ENCODE data around the gene PDLIM3. TPM values are rescaled to one million over a fixed set of nuclear protein-coding genes. Genes with fewer than 3 reads are reported as not detected.
A peak's percentile ranks its signal among the peaks of the same experiment; 100 is the strongest.

Gene PDLIM3
- total and polyA plus RNA-seq, 2 of the 13 experiments (the other 11 are each of a cell fraction or from before 2014, with no cell fraction given), result 5.9 to 14.0 TPM

DNA sequence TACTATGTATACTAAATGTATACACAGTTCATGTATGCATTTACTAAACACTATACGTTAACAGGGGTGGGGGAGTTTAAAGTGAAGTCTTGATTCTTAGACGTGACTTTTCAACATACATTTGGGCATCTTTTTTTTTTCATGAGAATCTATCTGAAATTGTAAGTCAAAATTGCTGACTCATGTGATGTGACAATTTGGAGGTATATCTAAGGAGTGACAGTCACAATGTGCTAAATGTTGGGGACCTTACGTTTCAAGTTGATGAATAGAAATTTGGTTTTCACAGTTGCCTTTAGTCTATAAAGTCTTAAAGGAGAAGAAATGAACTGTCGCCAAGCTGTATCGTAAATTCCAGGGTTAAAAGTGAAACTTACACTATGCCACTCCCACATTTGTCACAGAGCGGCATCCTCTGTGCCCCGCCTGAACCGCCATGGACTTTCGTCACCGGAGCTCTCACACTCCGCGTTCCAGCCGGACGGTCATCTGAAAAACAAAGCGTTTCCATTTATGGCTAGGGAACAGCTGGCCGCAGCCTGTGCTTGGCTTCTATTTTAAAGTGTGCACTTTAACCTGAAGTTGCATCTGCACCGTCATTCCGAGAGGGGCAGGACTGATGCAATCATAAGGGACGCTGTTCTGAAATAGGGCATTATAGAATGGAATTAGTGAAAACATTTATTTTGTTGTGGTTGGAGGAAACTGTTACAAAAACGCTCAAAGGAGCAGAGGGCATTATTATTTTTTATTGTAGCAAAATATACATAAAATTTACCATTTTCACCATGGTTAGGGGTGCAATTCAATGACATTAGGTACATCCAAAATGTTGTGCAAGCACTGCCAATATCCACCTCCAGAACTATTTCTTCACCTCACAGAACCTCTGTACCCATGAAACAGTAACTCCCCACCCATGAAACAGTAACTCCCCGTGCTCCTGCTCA is 30.9 kb downstream of the PDLIM3 start (continued):
- TF ChIP-seq, protein P1, sequence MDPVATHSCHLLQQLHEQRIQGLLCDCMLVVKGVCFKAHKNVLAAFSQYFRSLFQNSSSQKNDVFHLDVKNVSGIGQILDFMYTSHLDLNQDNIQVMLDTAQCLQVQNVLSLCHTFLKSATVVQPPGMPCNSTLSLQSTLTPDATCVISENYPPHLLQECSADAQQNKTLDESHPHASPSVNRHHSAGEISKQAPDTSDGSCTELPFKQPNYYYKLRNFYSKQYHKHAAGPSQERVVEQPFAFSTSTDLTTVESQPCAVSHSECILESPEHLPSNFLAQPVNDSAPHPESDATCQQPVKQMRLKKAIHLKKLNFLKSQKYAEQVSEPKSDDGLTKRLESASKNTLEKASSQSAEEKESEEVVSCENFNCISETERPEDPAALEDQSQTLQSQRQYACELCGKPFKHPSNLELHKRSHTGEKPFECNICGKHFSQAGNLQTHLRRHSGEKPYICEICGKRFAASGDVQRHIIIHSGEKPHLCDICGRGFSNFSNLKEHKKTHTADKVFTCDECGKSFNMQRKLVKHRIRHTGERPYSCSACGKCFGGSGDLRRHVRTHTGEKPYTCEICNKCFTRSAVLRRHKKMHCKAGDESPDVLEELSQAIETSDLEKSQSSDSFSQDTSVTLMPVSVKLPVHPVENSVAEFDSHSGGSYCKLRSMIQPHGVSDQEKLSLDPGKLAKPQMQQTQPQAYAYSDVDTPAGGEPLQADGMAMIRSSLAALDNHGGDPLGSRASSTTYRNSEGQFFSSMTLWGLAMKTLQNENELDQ (CRISPR knock-in tag; IDR thresholded peaks at IDR 0.05; ENCODE audit: borderline replicate concordance), result no peak
- TF ChIP-seq SRSF4 (IDR thresholded peaks at IDR 0.05; ENCODE audit: low read depth, low read length, poor library complexity, severe bottlenecking) (no peak), MEIS1 (CRISPR knock-in tag; IDR thresholded peaks at IDR 0.05; ENCODE audit: borderline replicate concordance) (no peak), NONO (IDR thresholded peaks at IDR 0.05) (no peak), NONO (CRISPR knock-in tag; conservative IDR thresholded peaks at IDR 0.05) (peak; percentile 50; the same call in 1 of the 2 replicates), ZNF558 (CRISPR knock-in tag; IDR thresholded peaks at IDR 0.05; ENCODE audit: borderline replicate concordance) (no peak), FOXA3 (CRISPR knock-in tag; IDR thresholded peaks at IDR 0.05) (peak; percentile 54), HNRNPL (IDR thresholded peaks at IDR 0.05; ENCODE audit: low read depth, low read length) (no peak), HOXA7 (CRISPR knock-in tag; IDR thresholded peaks at IDR 0.05) (no peak), ZNF354B (CRISPR knock-in tag; IDR thresholded peaks at IDR 0.05) (no peak), MAF1 (CRISPR knock-in tag; IDR thresholded peaks at IDR 0.05; ENCODE audit: borderline replicate concordance) (no peak), KDM5A (IDR thresholded peaks at IDR 0.05; ENCODE audit: borderline replicate concordance, low read length) (no peak), POLR2AphosphoS5 (IDR thresholded peaks at IDR 0.05; ENCODE audit: low read depth, low read length) (no peak), ELF4 (CRISPR knock-in tag; IDR thresholded peaks at IDR 0.05; ENCODE audit: borderline replicate concordance) (no peak), GABPA (IDR thresholded peaks at IDR 0.05; ENCODE audit: low read depth, low read length) (no peak), GABPA (CRISPR knock-in tag; IDR thresholded peaks at IDR 0.05; ENCODE audit: low read depth) (0 out of 2 replicates have a peak, but pooled peaks have one; percentile 34), SP5 (CRISPR knock-in tag; IDR thresholded peaks at IDR 0.05; ENCODE audit: borderline replicate concordance, low read depth) (peak; percentile 47; the same call in 1 of the 2 replicates), ZNF296 (CRISPR knock-in tag; conservative IDR thresholded peaks at IDR 0.05) (no peak), ZNF510 (CRISPR knock-in tag; IDR thresholded peaks at IDR 0.05; ENCODE audit: low read depth) (no peak), HOXD1 (CRISPR knock-in tag; IDR thresholded peaks at IDR 0.05) (no peak), ZNF331 (CRISPR knock-in tag; IDR thresholded peaks at IDR 0.05) (peak; percentile 38; the same call in 1 of the 2 replicates), ZNF556 (CRISPR knock-in tag; IDR thresholded peaks at IDR 0.05; ENCODE audit: borderline replicate concordance) (no peak), ZNF333 (CRISPR knock-in tag; IDR thresholded peaks at IDR 0.05; ENCODE audit: borderline replicate concordance) (no peak), ADNP (CRISPR knock-in tag; IDR thresholded peaks at IDR 0.05) (no peak)
- TF ChIP-seq, protein P2, sequence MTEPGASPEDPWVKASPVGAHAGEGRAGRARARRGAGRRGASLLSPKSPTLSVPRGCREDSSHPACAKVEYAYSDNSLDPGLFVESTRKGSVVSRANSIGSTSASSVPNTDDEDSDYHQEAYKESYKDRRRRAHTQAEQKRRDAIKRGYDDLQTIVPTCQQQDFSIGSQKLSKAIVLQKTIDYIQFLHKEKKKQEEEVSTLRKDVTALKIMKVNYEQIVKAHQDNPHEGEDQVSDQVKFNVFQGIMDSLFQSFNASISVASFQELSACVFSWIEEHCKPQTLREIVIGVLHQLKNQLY (CRISPR knock-in tag; IDR thresholded peaks at IDR 0.05), result 0 out of 2 replicates have a peak, but pooled peaks have one; percentile 10
- TF ChIP-seq, protein P3, sequence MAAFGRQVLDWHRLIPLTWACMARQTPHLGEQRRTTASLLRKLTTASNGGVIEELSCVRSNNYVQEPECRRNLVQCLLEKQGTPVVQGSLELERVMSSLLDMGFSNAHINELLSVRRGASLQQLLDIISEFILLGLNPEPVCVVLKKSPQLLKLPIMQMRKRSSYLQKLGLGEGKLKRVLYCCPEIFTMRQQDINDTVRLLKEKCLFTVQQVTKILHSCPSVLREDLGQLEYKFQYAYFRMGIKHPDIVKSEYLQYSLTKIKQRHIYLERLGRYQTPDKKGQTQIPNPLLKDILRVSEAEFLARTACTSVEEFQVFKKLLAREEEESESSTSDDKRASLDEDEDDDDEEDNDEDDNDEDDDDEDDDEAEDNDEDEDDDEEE (CRISPR knock-in tag; IDR thresholded peaks at IDR 0.05), result no peak
- TF ChIP-seq, protein P4, sequence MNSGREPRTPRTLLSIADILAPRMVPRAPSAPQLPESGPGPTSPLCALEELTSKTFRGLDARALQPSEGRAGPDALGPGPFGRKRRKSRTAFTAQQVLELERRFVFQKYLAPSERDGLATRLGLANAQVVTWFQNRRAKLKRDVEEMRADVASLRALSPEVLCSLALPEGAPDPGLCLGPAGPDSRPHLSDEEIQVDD (CRISPR knock-in tag; IDR thresholded peaks at IDR 0.05; ENCODE audit: borderline replicate concordance), result no peak
